Measurements from ENCODE around the gene TMED10. TPM values are rescaled to one million over a fixed set of nuclear protein-coding genes. Genes with fewer than 3 reads are reported as not detected.

TMED10 gene
- total and polyA plus RNA-seq, 2 of the 13 experiments (the other 11 are each of a cell fraction or from before 2014, with no cell fraction given) = 311 to 377 TPM

- TF ChIP-seq RELA (CRISPR knock-in tag; IDR thresholded peaks at IDR 0.05) = no peak
- no peak for TF ChIP-seq PPARG (CRISPR knock-in tag; conservative IDR thresholded peaks at IDR 0.05)
- TF ChIP-seq ZNF605 (CRISPR knock-in tag; IDR thresholded peaks at IDR 0.05) = no peak
- TF ChIP-seq BHLHE40 (IDR thresholded peaks at IDR 0.05; ENCODE audit: low read length) = no peak
- no peak for TF ChIP-seq MBD4 (IDR thresholded peaks at IDR 0.05; ENCODE audit: borderline replicate concordance, low read length)
- ATAC-seq (no peak), FAIRE-seq (no peak), DNase-seq (ENCODE audit: low spot score) (no peak)
- BruUV-seq (replicated peaks) = no TSS peak
- ChIA-PET POLR2A (no interaction called here), CTCF (ENCODE audit: low intra/inter-chr PET ratio, low total read pairs) (no interaction called here)
- Histone ChIP-seq H3K27ac (ENCODE audit: extremely low read length, insufficient read depth, low read length) (no peak overlapping the region), H3K27me3 (ENCODE audit: control insufficient read depth in 1 of 2, insufficient read depth in 2 of 2, low read length in 2 of 2) (no peaks in the 10 kb centered on the region), H3K4me3 (replicated peaks in 1 of 3; ENCODE audit: insufficient read depth in 1 of 3, low read depth in 2 of 3, low read length in 3 of 3) (no peak overlapping the region), H2AFZ (ENCODE audit: low read length) (no peak overlapping the region), H4K20me1 (ENCODE audit: insufficient read depth, low read length) (no peaks in the 10 kb centered on the region), H3K4me2 (ENCODE audit: low read depth, low read length) (no peak overlapping the region), H3K9ac (ENCODE audit: insufficient read depth, low read depth, low read length) (no peak overlapping the region), H3K36me3 (replicated peaks in 1 of 2; ENCODE audit: control insufficient read depth in 1 of 2, insufficient read depth in 2 of 2, low read length in 2 of 2) (peaks cover 19 to 59% of the 10 kb centered on the region in 2 experiments), H3K9me3 (ENCODE audit: low read length) (no peaks in the 10 kb centered on the region), H3K4me1 (ENCODE audit: insufficient read depth, low read length) (no peaks in the 10 kb centered on the region), H3K79me2 (ENCODE audit: insufficient read depth, low read length) (no peaks in the 10 kb centered on the region)
- in situ Hi-C loops (cut with HindIII; ENCODE audit: extremely low pct_ligation_motif_present, low pct_unique_long_range_greater_than_20kb) (no loop called here), intact Hi-C loops (cut with micrococcal nuclease; ENCODE audit: unreplicated experiment) (no loop called here)
- WGBS (ENCODE audit: low lambda C conversion rate) = 93% methylated on average over 5 of the region's 5 CpGs
Observed at GRCh38 chr14:75113932-75114539, 62.4 kb downstream of the TMED10 start.

- Histone ChIP-seq H3K4me2 (ENCODE audit: low read depth, low read length) (no peak overlapping the region), H3K27ac (ENCODE audit: extremely low read length, insufficient read depth, low read length) (no peak overlapping the region), H2AFZ (ENCODE audit: low read length) (no peak overlapping the region), H3K4me3 (replicated peaks in 1 of 3; ENCODE audit: insufficient read depth in 1 of 3, low read depth in 2 of 3, low read length in 3 of 3) (no peak overlapping the region), H3K4me1 (ENCODE audit: insufficient read depth, low read length) (no peaks in the 10 kb centered on the region), H3K9me3 (ENCODE audit: low read length) (no peaks in the 10 kb centered on the region), H3K79me2 (ENCODE audit: insufficient read depth, low read length) (no peaks in the 10 kb centered on the region), H3K9ac (ENCODE audit: insufficient read depth, low read depth, low read length) (no peak overlapping the region), H3K36me3 (replicated peaks in 1 of 2; ENCODE audit: control insufficient read depth in 1 of 2, insufficient read depth in 2 of 2, low read length in 2 of 2) (peaks cover 21 to 53% of the 10 kb centered on the region in 2 experiments), H4K20me1 (ENCODE audit: insufficient read depth, low read length) (no peaks in the 10 kb centered on the region), H3K27me3 (ENCODE audit: control insufficient read depth in 1 of 2, insufficient read depth in 2 of 2, low read length in 2 of 2) (no peaks in the 10 kb centered on the region)
- POLR2A ChIA-PET = no interaction called here
- CTCF ChIA-PET (ENCODE audit: low intra/inter-chr PET ratio, low total read pairs) = no interaction called here
- intact Hi-C loops (cut with micrococcal nuclease; ENCODE audit: unreplicated experiment) = no loop called here
- 91% methylated on average over 2 of the region's 2 CpGs for WGBS (ENCODE audit: low lambda C conversion rate)
- in situ Hi-C loops (cut with HindIII; ENCODE audit: extremely low pct_ligation_motif_present, low pct_unique_long_range_greater_than_20kb) = no loop called here
- FAIRE-seq (no peak), ATAC-seq (no peak), DNase-seq (ENCODE audit: low spot score) (no peak)
- no TSS peak for BruUV-seq (replicated peaks)
- TF ChIP-seq NR2F6 (IDR thresholded peaks at IDR 0.05) (no peak), NR2F6 (CRISPR knock-in tag; IDR thresholded peaks at IDR 0.05) (no peak), ZNF432 (CRISPR knock-in tag; IDR thresholded peaks at IDR 0.05; ENCODE audit: borderline replicate concordance) (no peak), GTF2F1 (IDR thresholded peaks at IDR 0.05; ENCODE audit: low read length) (no peak), ZFP36 (IDR thresholded peaks at IDR 0.05; ENCODE audit: borderline replicate concordance, low read depth, low read length, partially characterized antibody) (no peak), ZNF724P (CRISPR knock-in tag; IDR thresholded peaks at IDR 0.05; ENCODE audit: borderline replicate concordance) (no peak), SRSF1 (optimal IDR thresholded peaks at IDR 0.05; ENCODE audit: low read depth, low read length) (no peak)
Observed at GRCh38 chr14:75109877-75110276, 66.5 kb downstream of the TMED10 start.
